HPDE6-E6E7 (cell line): ENCODE data around the gene PDX1.

Experiments used
- DNase-seq: peaks from one replicate; pipeline ENCODE4 v3.0.0; 2011; ENCODE audit warnings: missing footprints; ENCODE audit errors: extremely low spot score

PDX1 gene

DNA sequence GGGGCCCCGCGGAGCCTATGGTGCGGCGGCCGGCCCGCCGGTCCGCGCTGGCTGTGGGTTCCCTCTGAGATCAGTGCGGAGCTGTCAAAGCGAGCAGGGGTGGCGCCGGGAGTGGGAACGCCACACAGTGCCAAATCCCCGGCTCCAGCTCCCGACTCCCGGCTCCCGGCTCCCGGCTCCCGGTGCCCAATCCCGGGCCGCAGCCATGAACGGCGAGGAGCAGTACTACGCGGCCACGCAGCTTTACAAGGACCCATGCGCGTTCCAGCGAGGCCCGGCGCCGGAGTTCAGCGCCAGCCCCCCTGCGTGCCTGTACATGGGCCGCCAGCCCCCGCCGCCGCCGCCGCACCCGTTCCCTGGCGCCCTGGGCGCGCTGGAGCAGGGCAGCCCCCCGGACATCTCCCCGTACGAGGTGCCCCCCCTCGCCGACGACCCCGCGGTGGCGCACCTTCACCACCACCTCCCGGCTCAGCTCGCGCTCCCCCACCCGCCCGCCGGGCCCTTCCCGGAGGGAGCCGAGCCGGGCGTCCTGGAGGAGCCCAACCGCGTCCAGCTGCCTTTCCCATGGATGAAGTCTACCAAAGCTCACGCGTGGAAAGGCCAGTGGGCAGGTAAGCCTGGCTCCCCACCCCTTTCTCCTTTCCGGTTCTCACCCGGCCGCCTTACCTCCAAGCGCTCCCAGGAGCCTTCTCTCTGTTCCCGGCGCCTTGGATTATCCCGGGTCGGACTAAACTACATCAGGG lies at the start of gene PDX1:
TSS of gene PDX1 (plus strand) at position 67 of the 743 bp plus-strand sequence. CDS start at position 206, 139 bp downstream.
- DNase-seq, result no peak

DNA sequence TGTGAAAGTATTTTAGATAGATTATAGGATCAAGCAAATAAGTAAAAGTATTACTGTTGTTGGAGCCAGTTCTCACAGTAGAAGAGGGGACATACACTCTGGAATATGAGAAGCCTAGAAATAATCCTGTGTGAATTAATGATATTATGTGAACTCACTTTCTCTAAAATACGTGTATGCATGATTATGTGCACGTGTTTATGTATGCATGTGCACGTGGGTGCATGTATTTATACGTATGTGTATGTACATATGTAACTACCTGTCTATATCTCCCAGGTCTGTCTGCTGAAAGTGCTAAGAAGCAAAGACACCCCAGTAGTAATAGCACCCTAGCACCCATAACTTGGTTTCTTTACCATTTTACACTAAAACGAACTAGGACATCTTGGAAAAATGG lies 41.5 kb upstream of the PDX1 start:
- no peak for DNase-seq

DNA sequence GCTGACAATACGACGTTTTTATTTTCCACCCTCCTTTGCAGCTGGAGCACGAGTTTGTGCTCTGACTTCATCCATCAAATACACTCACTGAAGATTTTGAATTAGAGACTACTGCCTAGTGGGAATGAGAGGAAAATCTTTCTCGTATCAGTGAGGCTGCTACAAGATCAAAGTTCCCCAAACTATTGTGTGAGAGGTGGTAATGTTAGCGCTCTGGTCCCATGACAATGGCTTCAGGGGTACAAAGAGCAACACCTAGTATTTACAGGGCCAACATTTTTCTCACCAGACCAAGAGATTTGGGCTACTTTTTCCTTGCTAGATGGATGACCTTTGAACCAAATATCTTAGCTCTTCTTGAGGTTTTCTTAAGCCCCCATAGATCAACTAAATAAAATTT lies 30.3 kb upstream of the PDX1 start:
- no peak for DNase-seq

DNA sequence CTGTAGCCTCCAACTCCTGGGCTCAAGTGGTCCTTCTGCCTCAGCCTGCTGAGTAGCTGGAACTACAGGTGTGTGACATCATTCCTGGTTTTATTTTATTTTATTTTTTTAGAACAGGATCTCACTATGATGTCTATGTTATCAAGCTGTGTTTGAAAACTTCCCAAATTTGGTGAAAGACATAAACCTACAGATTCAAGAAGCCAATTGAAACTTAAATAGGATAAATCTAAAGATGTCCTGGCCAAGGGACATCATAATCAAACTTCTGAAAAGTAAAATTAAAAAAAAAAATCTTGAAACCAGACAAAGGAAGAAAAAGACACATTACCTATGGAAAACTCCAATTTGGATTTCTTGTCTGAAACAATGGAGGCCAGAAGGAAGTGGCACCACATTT lies 23.1 kb upstream of the PDX1 start:
- no peak for DNase-seq

DNA sequence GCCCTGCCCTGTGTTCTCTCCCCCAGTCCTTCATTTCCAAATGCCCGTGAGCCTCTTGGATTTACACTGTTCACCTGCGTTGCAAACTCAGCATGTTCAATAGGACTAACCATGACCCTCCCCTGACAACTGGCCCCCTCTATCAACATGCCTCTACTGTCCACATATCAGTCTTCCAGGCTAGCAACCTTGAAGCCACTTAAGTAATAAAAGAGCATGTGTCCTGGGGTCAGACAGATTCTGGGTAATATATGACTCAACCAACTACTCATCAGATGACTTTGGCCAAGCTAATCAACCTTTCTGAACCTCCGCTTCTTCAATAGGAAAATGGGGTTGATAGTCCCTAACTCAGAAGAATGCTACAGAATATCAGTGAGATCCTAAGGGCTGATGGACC lies 15.1 kb upstream of the PDX1 start:
- no peak for DNase-seq

DNA sequence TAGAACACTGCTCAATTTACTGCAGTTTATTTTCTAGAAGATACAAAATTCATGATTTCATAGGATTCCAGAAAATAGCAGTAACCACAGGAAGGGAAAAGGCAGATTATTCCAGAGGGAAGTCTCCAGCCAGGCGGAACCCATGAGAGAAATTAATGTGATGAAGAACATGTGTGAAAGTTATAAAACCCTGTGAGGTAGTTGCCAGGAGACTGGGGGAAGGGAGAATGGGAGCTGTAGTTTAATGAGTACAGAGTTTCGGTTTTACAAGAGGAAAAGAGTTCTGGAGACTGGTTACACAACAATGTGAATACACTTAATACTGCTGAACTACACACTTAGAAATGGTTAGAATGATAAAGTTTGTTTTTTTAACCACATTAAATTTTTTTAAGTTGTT lies 14.2 kb upstream of the PDX1 start:
- DNase-seq, result no peak

DNA sequence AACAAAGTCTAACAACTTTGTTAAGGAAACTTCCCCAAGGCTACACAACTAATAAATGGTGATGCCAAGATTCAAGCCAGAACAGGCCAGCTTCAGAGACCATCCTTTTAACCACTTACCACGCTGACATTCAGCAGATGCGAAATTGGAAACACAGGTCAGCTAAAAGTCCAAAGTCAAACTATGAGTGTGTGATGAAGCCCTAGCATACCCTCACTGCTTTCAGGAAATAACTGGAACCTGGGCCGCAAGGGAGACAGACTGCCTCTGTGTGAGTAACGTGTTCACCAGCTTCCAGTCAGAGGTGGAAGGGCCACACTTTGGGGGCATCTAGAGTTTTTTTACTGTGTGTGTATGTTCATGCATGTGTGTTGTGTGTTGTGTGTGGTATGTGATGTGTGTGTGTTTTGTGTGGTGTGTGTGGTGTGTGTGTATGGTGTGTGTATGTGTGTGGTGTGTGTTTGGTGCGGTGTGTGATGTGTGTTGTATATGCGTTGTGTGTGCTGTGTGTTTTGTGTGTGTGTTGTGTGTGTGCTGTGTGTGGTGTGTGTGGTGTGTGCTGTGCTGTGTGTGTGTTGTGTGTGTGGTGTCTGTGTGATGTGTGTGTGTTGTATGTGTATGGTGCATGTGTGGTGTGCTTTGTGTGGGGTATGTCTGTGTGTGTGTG lies 12.5 kb upstream of the PDX1 start:
- DNase-seq, result no peak

DNA sequence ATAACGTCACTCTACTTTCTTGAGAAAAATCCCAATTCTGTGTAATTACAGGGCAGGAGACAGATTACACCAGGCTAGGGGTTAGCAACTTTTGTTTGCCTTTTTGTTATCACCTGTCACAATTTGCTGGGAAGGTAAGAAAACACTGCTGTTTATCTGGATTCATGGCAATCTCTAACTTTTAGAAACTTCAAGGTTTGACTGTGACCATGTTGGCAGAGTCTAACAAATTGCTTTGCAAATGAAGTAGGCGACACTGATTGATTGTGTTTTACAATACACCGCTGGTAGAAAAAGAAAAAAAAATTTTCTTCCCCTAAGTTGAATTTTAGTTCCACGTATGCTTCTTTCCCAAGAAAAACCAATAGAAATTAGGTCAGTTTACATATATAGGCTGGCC lies 10.4 kb upstream of the PDX1 start:
- no peak for DNase-seq

DNA sequence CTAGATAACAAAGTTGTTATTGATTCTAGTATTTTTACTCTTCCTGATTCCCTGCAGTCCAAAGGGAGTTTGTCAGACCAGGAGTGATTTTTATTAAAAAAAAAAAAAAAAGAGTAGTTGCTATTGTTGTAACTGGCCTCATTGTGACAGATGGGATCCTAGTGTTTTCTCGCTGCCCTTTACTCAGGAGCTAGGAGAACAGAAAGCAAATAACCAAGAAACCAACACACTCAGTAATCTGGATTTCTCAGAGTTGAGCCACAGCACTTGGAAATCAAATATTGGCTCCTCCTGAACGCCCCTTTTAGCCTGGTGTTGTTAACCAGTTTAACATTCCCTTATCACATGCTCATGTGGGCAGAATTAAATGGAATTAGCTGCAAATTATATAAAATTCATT lies 8.3 kb upstream of the PDX1 start:
- DNase-seq, result no peak

DNA sequence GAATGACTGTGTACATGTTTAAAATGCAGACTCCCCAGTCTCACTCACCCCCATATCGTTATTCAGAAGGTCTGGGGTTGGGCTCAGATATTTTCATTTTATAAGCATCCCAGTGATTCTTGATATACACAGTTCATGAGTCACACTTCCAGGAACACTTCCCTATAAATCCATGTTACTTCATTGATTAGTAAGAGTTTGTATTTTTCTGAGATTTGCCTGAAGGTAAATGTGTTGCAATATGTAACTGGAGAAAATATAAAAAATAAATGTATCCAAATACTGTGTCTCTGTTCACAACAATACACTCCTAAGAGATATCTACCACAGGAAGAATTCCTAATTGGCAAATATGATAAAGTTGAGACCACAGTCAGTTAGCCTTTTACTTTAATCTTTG lies 6.6 kb upstream of the PDX1 start:
- DNase-seq, result no peak

DNA sequence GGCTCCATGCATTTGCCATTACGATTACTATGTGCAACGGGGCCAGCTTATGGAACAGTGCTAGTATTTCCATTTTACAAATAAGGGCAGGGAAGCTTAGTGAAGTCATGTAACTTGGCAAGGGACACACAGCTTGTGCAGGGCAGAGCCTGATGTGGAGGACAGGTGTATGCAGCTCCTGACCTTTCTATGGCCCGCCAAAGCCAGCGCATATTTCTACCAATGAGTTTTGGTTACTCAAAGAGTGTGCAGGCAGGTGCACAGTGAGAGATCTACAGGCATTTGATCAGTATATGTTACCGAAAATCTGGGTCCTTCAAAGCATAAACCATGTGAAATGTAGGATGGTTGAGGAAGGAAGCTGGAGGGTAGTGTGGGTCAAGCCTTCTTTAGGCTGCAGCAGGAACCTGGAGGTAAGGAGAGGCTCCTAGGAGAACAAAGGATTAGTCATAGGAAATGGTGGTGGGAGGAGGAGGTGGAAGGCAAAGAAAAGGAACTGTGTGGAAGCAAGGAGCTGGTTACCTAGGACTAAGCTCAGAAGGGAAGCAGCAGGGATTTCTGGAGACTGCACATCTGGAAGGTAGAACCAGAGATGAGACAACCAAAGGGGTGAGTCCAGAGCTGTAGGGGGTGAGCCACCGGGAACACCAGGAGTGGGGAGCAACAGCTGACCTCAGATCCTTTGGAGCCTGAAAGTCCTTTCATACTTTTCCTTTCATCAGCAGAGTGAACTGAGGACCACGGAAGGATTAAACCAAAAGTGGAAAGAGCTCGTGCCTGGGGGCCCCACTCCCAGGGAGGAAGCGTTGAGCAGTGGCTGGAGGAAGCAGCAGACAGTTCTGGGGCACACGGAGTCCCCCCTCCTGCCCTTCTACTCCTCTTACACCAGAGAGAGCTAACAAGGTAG lies 4.2 kb upstream of the PDX1 start:
- no peak for DNase-seq

DNA sequence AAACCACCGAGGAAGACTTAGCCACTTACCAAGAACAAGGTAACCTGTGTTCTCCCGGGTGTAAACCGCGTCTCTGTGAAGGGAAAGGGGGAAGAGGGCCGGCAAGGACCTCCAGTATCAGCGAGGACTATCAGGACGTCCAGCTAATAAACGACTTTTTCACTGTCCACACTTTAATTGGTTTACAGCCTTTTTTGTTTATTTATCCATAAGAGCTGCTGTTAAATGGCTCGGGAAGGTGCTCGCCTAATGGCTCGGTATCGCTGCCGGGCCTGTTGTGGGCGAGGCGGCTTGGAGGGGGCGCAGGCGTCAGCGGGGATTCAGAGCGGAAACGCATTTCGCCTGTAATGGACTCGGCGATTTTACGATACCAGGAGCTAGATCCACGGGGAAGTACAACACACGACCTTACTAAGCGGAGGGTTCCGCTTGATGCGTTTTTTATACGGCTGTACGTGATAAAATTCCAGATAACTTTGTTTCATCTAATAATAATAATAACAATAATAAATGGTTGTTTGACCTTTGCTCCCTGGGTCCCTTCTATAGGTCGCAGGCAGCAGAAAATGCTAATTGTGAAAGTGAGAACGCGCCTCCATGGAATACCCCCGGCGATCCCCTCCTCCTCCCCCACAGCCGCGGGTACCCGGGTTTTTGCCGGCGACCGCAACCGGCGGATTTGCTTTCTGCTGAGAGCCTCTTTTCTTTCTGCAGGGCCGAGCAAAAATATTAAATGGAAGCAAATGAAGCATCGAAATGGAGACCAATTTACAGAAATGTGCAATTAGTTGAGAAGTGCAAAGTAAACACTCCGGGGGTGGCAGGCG lies 2.5 kb upstream of the PDX1 start:
- no peak for DNase-seq

DNA sequence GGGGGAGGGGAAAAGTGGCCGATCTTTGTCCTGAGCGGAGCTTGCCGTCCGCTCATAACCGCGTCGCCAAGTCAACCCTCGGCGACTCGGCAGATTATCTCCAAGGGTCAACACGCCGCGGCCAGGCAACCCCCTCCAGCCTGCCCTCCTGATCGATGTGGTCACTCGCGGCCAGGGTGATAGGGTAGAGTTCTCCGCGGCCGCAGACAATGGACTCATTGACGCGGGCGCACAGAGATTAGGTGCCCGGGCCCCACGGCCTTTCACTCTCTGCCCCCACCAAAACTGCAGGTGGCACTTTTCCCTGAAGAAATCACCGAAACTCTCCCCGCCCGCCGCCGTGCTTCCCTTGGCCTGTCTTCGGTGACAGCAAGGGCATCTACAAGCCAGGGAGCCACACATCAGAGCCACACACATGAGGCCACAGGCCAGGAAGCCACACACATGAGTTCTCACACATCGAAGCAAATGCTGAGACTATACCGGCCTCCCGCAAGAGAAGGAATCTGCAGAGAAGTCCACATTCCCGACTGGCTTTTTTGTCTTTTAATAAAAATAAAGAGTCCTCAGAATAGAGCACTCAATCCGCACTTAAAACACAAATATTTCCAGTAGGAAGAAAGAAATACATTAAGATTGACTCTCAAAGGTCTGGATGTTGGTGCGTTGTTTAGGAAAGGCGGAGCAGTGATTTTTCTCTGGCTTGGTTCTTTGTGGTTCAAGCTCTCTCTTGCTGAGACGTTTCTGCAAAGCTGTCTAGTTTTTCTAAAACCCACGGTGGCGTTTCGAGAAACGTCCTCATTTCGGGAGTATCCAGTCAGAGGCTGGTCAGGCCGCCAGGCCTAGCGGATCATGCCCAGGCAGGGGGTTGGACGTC lies 1.5 kb upstream of the PDX1 start:
- no peak for DNase-seq

DNA sequence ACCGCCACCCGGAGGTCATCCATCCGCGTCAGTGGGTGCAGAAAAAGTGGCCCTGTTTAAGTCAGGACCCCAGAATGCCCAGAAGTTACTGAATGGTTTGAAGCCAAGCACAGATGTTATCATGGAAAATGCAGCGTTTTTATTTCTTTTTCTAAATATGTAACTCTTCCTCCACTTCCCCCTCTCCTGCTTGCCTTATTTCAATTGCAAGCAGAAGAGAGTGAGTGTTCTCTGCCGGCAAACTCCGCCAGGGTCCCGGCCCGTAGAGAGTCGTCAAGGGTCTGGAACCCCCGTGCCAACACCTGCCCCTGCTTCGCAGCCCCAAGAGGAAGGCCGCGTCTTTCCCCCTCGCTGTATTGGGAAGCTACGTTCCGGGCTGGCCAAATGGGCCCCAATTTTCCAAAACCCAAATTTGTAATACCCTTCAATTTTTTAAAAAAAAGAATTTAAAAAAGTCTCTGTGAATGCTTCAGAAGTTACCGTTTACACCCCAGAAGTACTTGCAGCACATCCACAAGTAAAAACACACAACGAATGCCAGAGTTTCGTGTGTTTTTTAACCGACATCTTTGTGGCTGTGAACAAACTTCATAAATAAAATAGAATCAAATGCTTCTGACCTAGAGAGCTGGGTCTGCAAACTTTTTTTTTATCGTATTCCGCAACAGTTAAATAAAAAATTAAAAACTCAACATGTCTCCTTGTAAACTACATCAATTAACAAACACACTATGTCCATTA lies 712 bp upstream of the PDX1 start:
- no peak for DNase-seq

DNA sequence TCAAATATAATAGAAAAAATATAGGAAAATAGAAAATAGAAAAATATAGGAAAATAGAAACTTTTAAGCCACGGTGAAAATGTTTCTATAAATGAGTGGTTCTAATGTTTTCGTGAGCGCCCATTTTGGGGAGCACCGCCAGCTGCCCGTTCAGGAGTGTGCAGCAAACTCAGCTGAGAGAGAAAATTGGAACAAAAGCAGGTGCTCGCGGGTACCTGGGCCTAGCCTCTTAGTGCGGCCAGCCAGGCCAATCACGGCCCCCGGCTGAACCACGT lies 204 bp upstream of the PDX1 start:
- no peak for DNase-seq

DNA sequence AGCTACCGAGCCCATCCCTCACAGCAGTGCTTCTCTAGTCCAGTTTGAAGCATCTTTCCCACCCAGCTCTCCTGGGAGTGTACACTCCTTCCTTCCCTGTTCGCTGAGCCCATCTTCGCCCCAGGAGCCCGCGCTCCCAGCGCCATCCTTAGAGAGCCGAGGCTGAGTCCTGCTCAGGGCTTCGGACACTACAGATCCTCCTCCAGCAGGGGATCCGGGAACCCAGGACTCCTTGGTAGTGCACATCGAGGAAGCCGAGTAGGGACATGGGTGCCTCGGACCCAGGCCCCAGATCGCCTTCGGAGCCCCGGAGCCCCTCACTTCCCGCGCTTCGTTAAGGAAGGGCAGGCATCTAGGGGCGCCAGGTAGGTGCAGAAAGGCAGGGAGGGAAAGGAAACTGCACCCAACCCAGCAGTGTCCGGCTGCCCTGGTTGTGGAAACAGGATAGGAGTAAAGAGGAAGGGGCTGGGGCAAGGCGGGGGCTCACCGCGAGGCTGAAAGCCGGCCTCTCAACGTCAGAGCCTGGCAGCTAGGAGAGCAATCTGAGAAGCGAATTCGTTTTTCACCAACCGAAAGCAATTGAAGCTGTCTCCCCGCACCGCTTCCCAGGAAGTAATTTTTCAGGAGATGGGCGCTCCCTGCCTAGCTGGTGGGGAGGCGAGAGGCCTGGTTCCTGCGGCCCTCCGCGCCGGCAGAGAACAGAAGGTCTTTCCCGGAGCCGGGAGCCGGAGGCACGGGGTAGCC lies 1.0 kb downstream of the PDX1 start:
- DNase-seq, result no peak

DNA sequence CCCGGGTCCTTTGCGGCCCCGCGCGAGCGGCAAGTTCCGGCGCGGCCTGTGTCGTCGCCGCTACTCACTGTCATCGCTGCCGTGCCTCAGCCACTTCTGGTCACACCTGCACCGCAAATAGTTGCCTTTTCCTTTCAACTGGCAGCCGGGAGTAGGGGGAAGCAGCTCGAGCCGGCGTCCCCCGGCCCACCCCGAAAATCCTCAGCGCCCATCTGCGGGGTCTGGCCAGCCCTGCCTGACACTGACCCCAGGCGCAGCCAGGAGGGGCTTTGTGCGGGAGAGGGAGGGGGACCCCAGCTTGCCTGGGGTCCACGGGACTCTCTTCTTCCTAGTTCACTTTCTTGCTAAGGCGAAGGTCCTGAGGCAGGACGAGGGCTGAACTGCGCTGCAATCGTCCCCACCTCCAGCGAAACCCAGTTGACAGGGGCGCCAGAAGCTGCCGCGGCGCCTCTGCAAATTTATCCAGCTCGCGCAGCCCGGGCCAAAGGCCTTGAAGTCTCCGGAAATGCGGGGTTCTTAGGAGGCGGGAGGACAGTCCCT lies 1.7 kb downstream of the PDX1 start:
- no peak for DNase-seq

DNA sequence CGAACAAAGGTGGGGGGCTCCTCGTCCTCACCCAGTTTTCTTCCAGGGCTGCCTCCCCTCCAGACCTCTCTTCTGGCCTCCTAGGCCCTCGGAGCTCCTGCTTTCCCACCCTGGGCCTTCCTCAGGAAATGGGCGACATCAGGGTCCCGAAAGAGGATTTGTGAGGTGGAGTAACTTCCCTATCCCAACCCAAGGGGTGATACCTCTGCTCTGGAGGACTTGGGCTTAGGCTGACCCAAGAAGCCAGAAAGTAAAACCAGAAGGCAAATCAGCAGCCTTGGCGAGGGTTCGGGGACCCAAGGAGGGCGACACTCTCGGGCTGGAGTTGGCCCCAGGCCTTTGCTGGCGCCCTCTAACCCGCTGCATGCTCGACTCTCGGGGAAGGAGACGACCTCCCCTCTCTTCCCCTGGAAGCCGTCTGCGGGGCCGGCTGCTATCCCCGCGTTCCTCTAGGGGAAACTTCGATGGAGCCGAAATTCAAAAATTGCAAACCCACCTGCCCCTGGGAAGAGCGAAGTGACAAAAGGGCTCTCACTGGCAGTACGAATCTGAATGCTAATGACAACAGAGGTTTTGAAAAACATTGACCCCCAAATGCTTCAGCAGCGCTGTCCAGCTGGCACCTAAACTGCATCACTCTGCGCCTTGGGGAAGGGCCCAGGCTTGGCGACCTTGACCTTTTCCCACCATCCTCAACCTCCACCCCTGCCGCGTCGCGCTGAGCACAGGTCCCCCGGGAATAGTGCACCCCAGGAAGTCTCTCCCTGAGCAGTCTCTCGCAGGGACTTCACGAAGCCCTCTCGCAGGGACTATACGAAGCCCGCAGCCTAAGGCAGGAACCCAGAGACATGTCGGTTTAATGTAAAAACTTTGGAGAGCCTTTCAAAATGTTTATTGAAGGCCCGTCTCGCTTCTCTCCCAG lies 2.4 kb downstream of the PDX1 start:
- DNase-seq, result no peak
